Endothelial cell (in vitro differentiated cells): ENCODE measurements around the gene SRBD1. TPM values are rescaled to one million over a fixed set of nuclear protein-coding genes. Genes with fewer than 3 reads are reported as not detected.

ENCODE experiments used
- DNase-seq: peaks from one replicate; pipeline ENCODE4 v3.0.0; 2021; ENCODE audit warnings: low spot score
- H3K27ac Mint-ChIP-seq: one replicate; pipeline ENCODE4 v1.8.0; 2021; ENCODE audit warnings: mixed read lengths, inconsistent platforms; ENCODE audit not compliant: unreplicated experiment
- H3K27me3 Mint-ChIP-seq: one replicate; pipeline ENCODE4 v1.8.0; 2021; ENCODE audit warnings: mild to moderate bottlenecking, moderate library complexity, mixed read lengths, inconsistent platforms; ENCODE audit not compliant: unreplicated experiment
- H3K36me3 Mint-ChIP-seq: one replicate; pipeline ENCODE4 v1.8.0; 2021; ENCODE audit warnings: mild to moderate bottlenecking, low read depth, mixed read lengths, inconsistent platforms; ENCODE audit not compliant: unreplicated experiment
- H3K4me1 Mint-ChIP-seq: one replicate; pipeline ENCODE4 v1.8.0; 2021; ENCODE audit warnings: mild to moderate bottlenecking, mixed read lengths, inconsistent platforms; ENCODE audit not compliant: unreplicated experiment
- H3K4me3 Mint-ChIP-seq: one replicate; pipeline ENCODE4 v1.8.0; 2021; ENCODE audit warnings: mild to moderate bottlenecking, mixed read lengths, inconsistent platforms; ENCODE audit not compliant: unreplicated experiment
- H3K9me3 Mint-ChIP-seq: one replicate; pipeline ENCODE4 v1.8.0; 2021; ENCODE audit warnings: mixed read lengths, inconsistent platforms; ENCODE audit not compliant: unreplicated experiment
- CTCF ChIP-seq: fragments of 200-600 bp; sonication (generic); IDR thresholded peaks from one replicate; pipeline ENCODE4 v1.5.0; 2021; ENCODE audit warnings: antibody characterized with exemption; ENCODE audit not compliant: unreplicated experiment
- total RNA-seq: library from RNA; stranded (reverse); fragmentation: NEBNext Ultra II Directional; extraction: Animal tissue kit (Norgen Biotek cat#: 25700); gene quantifications from one replicate; pipeline ENCODE4 v1.2.1, GENCODE V29; 2021; ENCODE audit not compliant: unreplicated experiment

Gene SRBD1
- total RNA-seq, 1 donor from 2014 or later, result 18.2 TPM

GRCh38 chr2:45450634-45451033, 160.4 kb downstream of the SRBD1 start:
- no peaks in the 10 kb centered on the region for H3K27me3 Mint-ChIP-seq
- no peak overlapping the region for H3K27ac Mint-ChIP-seq
- H3K4me1 Mint-ChIP-seq, result no peaks in the 10 kb centered on the region
- no peaks in the 10 kb centered on the region for H3K36me3 Mint-ChIP-seq
- no peak for TF ChIP-seq CTCF
- no peak overlapping the region for H3K4me3 Mint-ChIP-seq
- DNase-seq, result no peak
- H3K9me3 Mint-ChIP-seq, result no peaks in the 10 kb centered on the region

GRCh38 chr2:45448217-45448616, 162.8 kb downstream of the SRBD1 start:
- Mint-ChIP-seq H3K4me3 (no peak overlapping the region), H3K36me3 (no peaks in the 10 kb centered on the region), H3K27ac (no peak overlapping the region), H3K4me1 (no peaks in the 10 kb centered on the region), H3K9me3 (no peaks in the 10 kb centered on the region), H3K27me3 (no peaks in the 10 kb centered on the region)
- no peak for DNase-seq
- no peak for TF ChIP-seq CTCF

DNA sequence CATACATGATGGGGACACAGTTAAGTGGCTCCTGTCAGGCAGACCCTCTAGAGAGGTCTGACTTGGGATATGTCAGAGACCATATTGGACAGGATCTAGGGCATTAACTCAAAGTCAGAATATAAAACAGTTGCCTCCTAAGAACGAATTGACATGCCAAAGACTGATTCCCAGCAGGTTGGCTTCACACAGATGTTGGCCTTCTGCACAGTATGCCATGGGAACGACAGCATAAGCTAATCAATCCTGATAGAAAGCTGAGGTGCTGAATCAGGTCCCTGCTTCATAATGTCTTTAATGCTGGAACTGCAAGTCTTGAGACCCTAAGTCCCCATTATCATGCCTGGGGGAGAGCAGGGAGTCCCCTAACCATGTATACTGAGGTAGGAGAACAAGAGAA, 165.1 kb downstream of the SRBD1 start:
- no peaks in the 10 kb centered on the region for H3K4me1 Mint-ChIP-seq
- no peak overlapping the region for H3K4me3 Mint-ChIP-seq
- H3K36me3 Mint-ChIP-seq, result no peaks in the 10 kb centered on the region
- no peaks in the 10 kb centered on the region for H3K9me3 Mint-ChIP-seq
- no peak overlapping the region for H3K27ac Mint-ChIP-seq
- H3K27me3 Mint-ChIP-seq, result no peaks in the 10 kb centered on the region
- no peak for DNase-seq
- no peak for TF ChIP-seq CTCF

GRCh38 chr2:45445037-45445436, 166.0 kb downstream of the SRBD1 start:
- Mint-ChIP-seq H3K27me3 (no peaks in the 10 kb centered on the region), H3K27ac (no peak overlapping the region), H3K36me3 (no peaks in the 10 kb centered on the region), H3K4me1 (no peaks in the 10 kb centered on the region), H3K4me3 (no peak overlapping the region), H3K9me3 (no peaks in the 10 kb centered on the region)
- TF ChIP-seq CTCF, result no peak
- no peak for DNase-seq

- no peaks in the 10 kb centered on the region for H3K9me3 Mint-ChIP-seq
- H3K36me3 Mint-ChIP-seq, result no peaks in the 10 kb centered on the region
- no peak overlapping the region for H3K4me3 Mint-ChIP-seq
These were observed 168.1 kb downstream of the SRBD1 start for GRCh38 chr2:45443012-45443411.

More at GRCh38 chr2:45443012-45443411, 168.1 kb downstream of the SRBD1 start:
- Mint-ChIP-seq H3K27ac (no peak overlapping the region), H3K4me1 (no peaks in the 10 kb centered on the region), H3K27me3 (no peaks in the 10 kb centered on the region)
- TF ChIP-seq CTCF, result no peak
- DNase-seq, result no peak
